H1 (cell line): ENCODE data around the gene RBM24. TPM values are rescaled to one million over a fixed set of nuclear protein-coding genes. Genes with fewer than 3 reads are reported as not detected.

Source experiments
- CTCF ChIA-PET: fragments of 300-600 bp; sonication (Branson Sonifier 250); formaldehyde crosslinking; loops from one replicate; lab custom pipeline; 2021; ENCODE audit not compliant: partially characterized antibody; lab: Charles Lee
- POLR2A ChIA-PET: fragments of 300-600 bp; sonication (Branson Sonifier 250); formaldehyde crosslinking; loops from one replicate; lab custom pipeline; 2021; ENCODE audit warnings: inconsistent platforms; ENCODE audit not compliant: partially characterized antibody; lab: Charles Lee
- DNase-seq, 2 experiments: peaks; one replicate each; pipeline versions ENCODE4 v3.0.0 to v3.0.0-alpha.2; 2010 to 2022; ENCODE audit warnings: low spot score in 2 of 2, low read depth in 1 of 2, mixed read lengths in 1 of 2
- FAIRE-seq: peaks from 2 replicates; lab custom pipeline; 2011; peaks lifted over from hg19 to GRCh38; lab: Jason Lieb, UNC
- H2AFZ ChIP-seq: 2 replicates; pipeline ENCODE4 v1.8.1; 2012; ENCODE audit warnings: low read length, inconsistent platforms
- H2AK5ac ChIP-seq: 2 replicates; pipeline ENCODE4 v1.6.1; 2013; ENCODE audit warnings: low read depth, low read length
- H2BK120ac ChIP-seq: replicated peaks from 2 replicates; pipeline ENCODE3; 2013; ENCODE audit warnings: low read depth, low read length, inconsistent platforms
- H2BK12ac ChIP-seq: 2 replicates; pipeline ENCODE4 v1.6.1; 2013; ENCODE audit warnings: low read depth, low read length
- H2BK15ac ChIP-seq: 2 replicates; pipeline ENCODE4 v1.6.1; 2013; ENCODE audit warnings: low read length
- H2BK20ac ChIP-seq: 2 replicates; pipeline ENCODE4 v1.6.1; 2013; ENCODE audit warnings: low read length
- H2BK5ac ChIP-seq: 2 replicates; pipeline ENCODE4 v1.6.1; 2013; ENCODE audit warnings: low read depth, low read length
- H3K14ac ChIP-seq: 2 replicates; pipeline ENCODE4 v1.6.1; 2013; ENCODE audit warnings: inconsistent platforms; ENCODE audit not compliant: insufficient read length
- H3K18ac ChIP-seq: 2 replicates; pipeline ENCODE4 v1.6.1; 2013; ENCODE audit warnings: low read length; ENCODE audit errors: extremely low read depth
- H3K23ac ChIP-seq: 2 replicates; pipeline ENCODE4 v1.6.1; 2013; ENCODE audit warnings: inconsistent platforms; ENCODE audit not compliant: insufficient read length
- H3K23me2 ChIP-seq: 2 replicates; pipeline ENCODE4 v1.6.1; 2013; ENCODE audit warnings: low read depth, low read length
- H3K27ac ChIP-seq: 2 replicates; pipeline ENCODE4 v1.6.1; 2011; ENCODE audit warnings: low read depth, low read length, inconsistent platforms
- H3K27me3 ChIP-seq, 4 experiments: replicated peaks in 1 of 4; 1 replicate in 1 of 4; 2 replicates in 3 of 4; pipeline versions ENCODE4 v1.6.1 to v1.8.1; 2011 to 2013; ENCODE audit warnings: low read length in 3 of 4, mild to moderate bottlenecking in 3 of 4, inconsistent platforms in 2 of 4, mixed read lengths in 2 of 4, moderate library complexity in 1 of 4; ENCODE audit not compliant: control insufficient read depth in 3 of 4, insufficient read depth in 3 of 4; ENCODE audit errors: extremely low read depth in 1 of 4
- H3K36me3 ChIP-seq, 4 experiments: 2 replicates each; pipeline versions ENCODE4 v1.6.1 to v1.8.1; 2011 to 2013; ENCODE audit warnings: mild to moderate bottlenecking in 4 of 4, low read length in 3 of 4, moderate library complexity in 2 of 4, control low read depth in 1 of 4, inconsistent platforms in 1 of 4; ENCODE audit not compliant: insufficient read depth in 4 of 4, control insufficient read depth in 2 of 4
- H3K4ac ChIP-seq: replicated peaks from 2 replicates; pipeline ENCODE3; 2013; ENCODE audit warnings: low read length, low read depth, mixed read lengths, inconsistent platforms; ENCODE audit not compliant: insufficient read length
- H3K4me1 ChIP-seq, 4 experiments: replicated peaks in 1 of 4; 1 replicate in 1 of 4; 2 replicates in 3 of 4; pipeline versions ENCODE4 v1.6.1 to v1.8.1; 2011 to 2013; ENCODE audit warnings: low read length in 3 of 4, inconsistent platforms in 2 of 4, mixed read lengths in 1 of 4; ENCODE audit not compliant: insufficient read depth in 4 of 4, control insufficient read depth in 3 of 4
- H3K4me2 ChIP-seq, 2 experiments: 2 replicates each; pipeline versions ENCODE4 v1.6.1 to v1.8.1; 2011 to 2013; ENCODE audit warnings: low read depth in 2 of 2, low read length in 2 of 2, control low read depth in 1 of 2, inconsistent platforms in 1 of 2, mild to moderate bottlenecking in 1 of 2; ENCODE audit not compliant: insufficient read depth in 1 of 2
- H3K4me3 ChIP-seq, 4 experiments: fragments of 200-600, 300-600 bp in 1 of 4; sonication (generic), shearing (Covaris generic), sonication (Bioruptor Twin) in 1 of 4; 2 replicates each; pipeline versions ENCODE4 v1.5.1 to v1.8.1; 2011 to 2016; ENCODE audit warnings: low read length in 4 of 4, low read depth in 3 of 4, control low read depth in 2 of 4, inconsistent platforms in 2 of 4, mild to moderate bottlenecking in 2 of 4, mixed read lengths in 1 of 4, moderate library complexity in 1 of 4; ENCODE audit not compliant: insufficient read depth in 2 of 4; ENCODE audit errors: extremely low read depth in 1 of 4
- H3K56ac ChIP-seq: replicated peaks from 2 replicates; pipeline ENCODE3; 2013; ENCODE audit warnings: low read depth, mild to moderate bottlenecking, mixed read lengths, low read length, inconsistent platforms; ENCODE audit not compliant: insufficient read length
- H3K79me1 ChIP-seq: 2 replicates; pipeline ENCODE4 v1.6.1; 2013; ENCODE audit warnings: low read depth, low read length, control low read depth
- H3K79me2 ChIP-seq, 2 experiments: 2 replicates each; pipeline versions ENCODE4 v1.6.1 to v1.8.1; 2012 to 2013; ENCODE audit warnings: low read length in 2 of 2, mild to moderate bottlenecking in 2 of 2, inconsistent platforms in 1 of 2; ENCODE audit not compliant: insufficient read depth in 2 of 2, control insufficient read depth in 1 of 2
- H3K9ac ChIP-seq, 4 experiments: replicated peaks in 1 of 4; 1 replicate in 1 of 4; 2 replicates in 3 of 4; pipeline versions ENCODE4 v1.6.1 to v1.8.1; 2011 to 2013; ENCODE audit warnings: low read depth in 3 of 4, low read length in 3 of 4, control low read depth in 2 of 4, mild to moderate bottlenecking in 2 of 4, moderate library complexity in 2 of 4, inconsistent platforms in 1 of 4; ENCODE audit errors: extremely low read depth in 1 of 4
- H3K9me3 ChIP-seq, 2 experiments: 2 replicates each; pipeline versions ENCODE4 v1.6.1 to v1.8.1; 2012 to 2013; ENCODE audit warnings: mild to moderate bottlenecking in 2 of 2, moderate library complexity in 2 of 2, control low read depth in 1 of 2, inconsistent platforms in 1 of 2, low read depth in 1 of 2, low read length in 1 of 2, mixed read lengths in 1 of 2; ENCODE audit not compliant: insufficient read depth in 2 of 2
- H4K20me1 ChIP-seq, 2 experiments: replicated peaks in 1 of 2; 2 replicates each; pipeline versions ENCODE3 to v1.8.1; 2011 to 2013; ENCODE audit warnings: inconsistent platforms in 2 of 2, low read length in 2 of 2, mild to moderate bottlenecking in 1 of 2; ENCODE audit not compliant: insufficient read depth in 2 of 2, control insufficient read depth in 1 of 2
- H4K5ac ChIP-seq: 2 replicates; pipeline ENCODE4 v1.6.1; 2013; ENCODE audit warnings: low read length, low read depth, mixed read lengths, inconsistent platforms; ENCODE audit not compliant: insufficient read length
- H4K8ac ChIP-seq: 2 replicates; pipeline ENCODE4 v1.8.0; 2013; ENCODE audit warnings: mild to moderate bottlenecking, moderate library complexity, low read length, inconsistent platforms; ENCODE audit not compliant: insufficient read depth; ENCODE audit errors: extremely low read depth
- H4K91ac ChIP-seq: replicated peaks from 2 replicates; pipeline ENCODE3; 2013; ENCODE audit warnings: low read length, mixed read lengths, inconsistent platforms; ENCODE audit not compliant: insufficient read length
- CBX8 ChIP-seq: fragments of 300-800, 300-1000 bp; sonication (generic); IDR thresholded peaks from 2 replicates; pipeline ENCODE4 v1.7.1; 2016; ENCODE audit warnings: low read depth, low read length, borderline replicate concordance
- CEBPB ChIP-seq: IDR thresholded peaks from 2 replicates; pipeline ENCODE4 v1.6.1; 2012; ENCODE audit warnings: low read depth, low read length
- EP300 ChIP-seq, 2 experiments: IDR thresholded peaks; 1 replicate in 1 of 2; 2 replicates in 1 of 2; pipeline ENCODE4 v1.6.1; 2011 to 2012; ENCODE audit warnings: low read depth in 2 of 2, low read length in 2 of 2, mild to moderate bottlenecking in 2 of 2, borderline replicate concordance in 1 of 2, inconsistent platforms in 1 of 2, moderate library complexity in 1 of 2
- GABPA ChIP-seq: IDR thresholded peaks from 2 replicates; pipeline ENCODE4 v1.6.1; 2011; ENCODE audit warnings: mild to moderate bottlenecking, low read length, moderate library complexity, borderline replicate concordance; ENCODE audit not compliant: insufficient read depth
- GTF2F1 ChIP-seq: IDR thresholded peaks from 2 replicates; pipeline ENCODE4 v1.6.1; 2012; ENCODE audit warnings: low read depth, low read length, improper control_type of control experiment, borderline replicate concordance
- JUN ChIP-seq: IDR thresholded peaks from 2 replicates; pipeline ENCODE4 v1.6.1; 2011; ENCODE audit warnings: low read depth, mild to moderate bottlenecking, improper control_type of control experiment, low read length
- JUND ChIP-seq: IDR thresholded peaks from 2 replicates; pipeline ENCODE4 v1.6.1; 2011; ENCODE audit warnings: mild to moderate bottlenecking, improper control_type of control experiment, low read length
- MAFK ChIP-seq: IDR thresholded peaks from 2 replicates; pipeline ENCODE4 v1.6.1; 2012; ENCODE audit warnings: low read depth, mild to moderate bottlenecking, improper control_type of control experiment, low read length
- MAX ChIP-seq: IDR thresholded peaks from 2 replicates; pipeline ENCODE4 v1.6.1; 2012; ENCODE audit warnings: inconsistent platforms
- NANOG ChIP-seq: IDR thresholded peaks from 2 replicates; pipeline ENCODE4 v1.6.1; 2011; ENCODE audit warnings: low read length, low read depth, mild to moderate bottlenecking, inconsistent platforms; ENCODE audit not compliant: insufficient read depth, poor library complexity, severe bottlenecking
- POU5F1 ChIP-seq: IDR thresholded peaks from 2 replicates; pipeline ENCODE4 v1.6.1; 2011; ENCODE audit warnings: low read depth, mild to moderate bottlenecking, low read length, moderate library complexity
- RFX5 ChIP-seq: IDR thresholded peaks from 2 replicates; pipeline ENCODE4 v1.6.1; 2011; ENCODE audit warnings: low read depth, low read length, improper control_type of control experiment, borderline replicate concordance
- RXRA ChIP-seq: IDR thresholded peaks from 2 replicates; pipeline ENCODE4 v1.6.1; 2011; ENCODE audit warnings: low read depth, mild to moderate bottlenecking, low read length, moderate library complexity; ENCODE audit not compliant: insufficient read depth
- SUZ12 ChIP-seq: fragments of 200-600 bp; sonication (generic); IDR thresholded peaks from 2 replicates; pipeline ENCODE4 v1.6.1; 2012; ENCODE audit warnings: mild to moderate bottlenecking, inconsistent platforms, low read length, moderate library complexity, mixed read lengths
- WGBS, 2 experiments: shearing (Covaris generic) in 1 of 2; methylation state at CpG; one replicate each; pipeline versions ENCODE4 v1.1.6 to v1.1.7; 2013 to 2015; ENCODE audit warnings: low lambda C conversion rate in 2 of 2, mixed read lengths in 2 of 2, inconsistent platforms in 1 of 2, low coverage in 1 of 2, missing lambda C conversion rate in 1 of 2; ENCODE audit not compliant: insufficient replicate concordance in 2 of 2, insufficient coverage in 1 of 2, insufficient read length in 1 of 2; ENCODE audit errors: extremely low coverage in 1 of 2, missing lambda C conversion rate in 1 of 2; 5-methylcytosine and 5-hydroxymethylcytosine counted together
- polyA plus RNA-seq, 7 experiments: library from polyadenylated mRNA; depleted of rRNA in 3 of 7; stranded (reverse) in 5 of 7; unstranded in 2 of 7; fragments of >200 nt in 5 of 7; fragments of 200-250 nt in 2 of 7; gene quantifications; 1 replicate in 5 of 7; 2 replicates in 1 of 7; 4 replicates in 1 of 7; pipeline versions ENCODE4 v1.2.1 to v1.2.3, GENCODE V29; 2011 to 2013; ENCODE audit warnings: missing spikeins in 2 of 7, mixed read lengths in 2 of 7
- total RNA-seq: library from RNA; stranded (reverse); fragmentation: NEBNext Ultra II Directional; extraction: Animal tissue kit (Norgen Biotek cat#: 25700); gene quantifications from 2 replicates; pipeline ENCODE4 v1.2.1, GENCODE V29; 2021

RBM24 gene
- total and polyA plus RNA-seq, 2 of the 8 experiments (the other 6 are each of a cell fraction or from before 2014, with no cell fraction given), result 0.52 to 2.6 TPM

DNA sequence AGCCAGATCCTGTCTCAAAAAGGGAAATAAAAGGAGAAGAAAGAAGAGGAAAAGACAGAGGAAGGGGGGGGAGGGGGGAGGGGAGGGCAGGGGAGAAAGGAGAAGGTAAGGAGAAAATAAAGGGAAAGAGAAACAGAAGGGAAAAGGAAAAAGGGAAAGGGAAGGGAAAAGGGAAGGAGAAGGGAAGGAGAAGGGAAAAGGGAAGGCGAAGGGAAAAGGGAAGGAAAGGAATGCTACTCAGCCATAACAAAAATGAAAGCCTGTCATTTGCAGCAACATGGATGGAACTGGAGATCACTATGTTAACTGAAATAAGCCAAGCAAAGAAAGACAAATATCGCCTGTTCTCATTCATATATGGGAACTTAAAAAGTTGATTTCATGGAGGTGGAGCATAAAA, 22.3 kb downstream of the RBM24 start:
- DNase-seq (no peak), FAIRE-seq (no peak)
- Histone ChIP-seq H3K4me2 (no peak overlapping the region), H3K23me2 (no peaks in the 10 kb centered on the region), H3K9ac (no peak overlapping the region), H3K23ac (no peak overlapping the region), H2BK5ac (no peak overlapping the region), H4K8ac (no peak overlapping the region), H3K27ac (no peak overlapping the region), H4K91ac (no peak overlapping the region), H3K4me1 (peaks cover 0 to 3% (median 1%) of the 10 kb centered on the region in 4 experiments; a peak in 3 of 7 replicates), H3K56ac (no peak overlapping the region), H4K20me1 (no peaks in the 10 kb centered on the region), H3K27me3 (no peaks in the 10 kb centered on the region), H2BK12ac (no peak overlapping the region), H3K4me3 (no peak overlapping the region), H4K5ac (no peak overlapping the region), H3K79me1 (no peaks in the 10 kb centered on the region), H2BK15ac (no peak overlapping the region), H3K14ac (no peak overlapping the region), H3K79me2 (no peaks in the 10 kb centered on the region), H3K36me3 (no peaks in the 10 kb centered on the region), H2BK120ac (no peak overlapping the region), H2AK5ac (no peak overlapping the region), H3K9me3 (no peaks in the 10 kb centered on the region), H2BK20ac (no peak overlapping the region), H2AFZ (no peak overlapping the region), H3K4ac (no peak overlapping the region), H3K18ac (no peak overlapping the region)
- 89% methylated on average over 1 of the region's 2 CpGs; no CpG with 5 or more reads in 1 of the 2 experiments for WGBS, 2 experiments
- ChIA-PET POLR2A (no interaction called here), CTCF (no interaction called here)
- TF ChIP-seq GTF2F1 (no peak), POU5F1 (no peak), EP300 (IDR thresholded peaks at IDR 0.05; ENCODE audit: borderline replicate concordance in 1 of 2, low read depth in 2 of 2, low read length in 2 of 2) (no peak), GABPA (no peak), NANOG (no peak), CBX8 (no peak), RFX5 (no peak), RXRA (no peak), SUZ12 (no peak), MAFK (no peak), CEBPB (no peak), JUN (no peak), JUND (no peak), MAX (no peak)
